Measurements from ENCODE around the gene CTSA. TPM values are rescaled to one million over a fixed set of nuclear protein-coding genes. Genes with fewer than 3 reads are reported as not detected.

Gene CTSA
- total RNA-seq, 1 donor from 2014 or later, result 15.1 TPM

- H3K4me1 Mint-ChIP-seq, result peaks cover 29% of the 10 kb centered on the region
- H2AFZ ChIP-seq (replicated peaks), result no peak overlapping the region
These were observed 42.3 kb downstream of the CTSA start for GRCh38 chr20:45933266-45934045.

GRCh38 chr20:45934046-45934585 lies 43.0 kb downstream of the CTSA start:
- Mint-ChIP-seq H3K36me3 (peaks cover 12% of the 10 kb centered on the region), H3K27ac (peak overlapping the region; percentile 99), H3K4me3 (peak overlapping the region; percentile 95), H3K27me3 (ENCODE audit: insufficient read depth, low read depth) (peaks cover 5% of the 10 kb centered on the region), H3K4me1 (peaks cover 29% of the 10 kb centered on the region), H3K9me3 (no peaks in the 10 kb centered on the region)
- Histone ChIP-seq H3K27ac (peak overlapping the region; percentile 100), H3K36me3 (no peaks in the 10 kb centered on the region), H2AFZ (replicated peaks) (peak overlapping the region; percentile 92), H3K9ac (peak overlapping the region; percentile 100), H3K4me2 (peak overlapping the region; percentile 90), H3K4me1 (peaks cover 21% of the 10 kb centered on the region), H3K79me2 (ENCODE audit: low read depth) (peaks cover 53% of the 10 kb centered on the region), H3K27me3 (no peaks in the 10 kb centered on the region), H3F3A (ENCODE audit: low read depth) (peaks cover 47% of the 10 kb centered on the region), H3K4me3 (peak overlapping the region; percentile 99), H3K9me3 (ENCODE audit: low read depth) (no peaks in the 10 kb centered on the region), H4K20me1 (ENCODE audit: low read depth) (peaks cover 37% of the 10 kb centered on the region)
- DNase-seq (ENCODE audit: low spot score), result peak; percentile 72
- TF ChIP-seq EZH2phosphoT487 (IDR thresholded peaks at IDR 0.05), result no peak
- TF ChIP-seq EZH2 (IDR thresholded peaks at IDR 0.05), result no peak
- TF ChIP-seq CTCF (IDR thresholded peaks at IDR 0.05), result no peak

More at GRCh38 chr20:45933266-45934045, 42.3 kb downstream of the CTSA start:
- peaks cover 5% of the 10 kb centered on the region for H3K27me3 Mint-ChIP-seq (ENCODE audit: insufficient read depth, low read depth)
- no peaks in the 10 kb centered on the region for H3K9me3 Mint-ChIP-seq
- Histone ChIP-seq H3K4me2 (peak overlapping the region; percentile 90), H3K79me2 (ENCODE audit: low read depth) (peaks cover 53% of the 10 kb centered on the region), H3F3A (ENCODE audit: low read depth) (peaks cover 44% of the 10 kb centered on the region), H3K9ac (peak overlapping the region; percentile 100), H3K27me3 (no peaks in the 10 kb centered on the region), H3K36me3 (no peaks in the 10 kb centered on the region), H3K9me3 (ENCODE audit: low read depth) (no peaks in the 10 kb centered on the region), H3K4me1 (peaks cover 21% of the 10 kb centered on the region), H3K4me3 (peak overlapping the region; percentile 99), H3K27ac (peak overlapping the region; percentile 100), H4K20me1 (ENCODE audit: low read depth) (peaks cover 36% of the 10 kb centered on the region)
- peaks cover 8% of the 10 kb centered on the region for H3K36me3 Mint-ChIP-seq
- peak overlapping the region; percentile 99 for H3K27ac Mint-ChIP-seq
- peak overlapping the region; percentile 95 for H3K4me3 Mint-ChIP-seq
- DNase-seq (ENCODE audit: low spot score), result peak; percentile 89
- TF ChIP-seq CTCF (IDR thresholded peaks at IDR 0.05), result peak; percentile 21
- TF ChIP-seq EZH2 (IDR thresholded peaks at IDR 0.05), result no peak
- TF ChIP-seq EZH2phosphoT487 (IDR thresholded peaks at IDR 0.05), result no peak

- Histone ChIP-seq H3K27ac (peak within 1 kb of the TSS; percentile 100), H4K20me1 (ENCODE audit: low read depth) (peaks cover 37% of the 10 kb centered on the region), H3K4me1 (peaks cover 21% of the 10 kb centered on the region), H3K4me3 (peak within 1 kb of the TSS; percentile 99), H3K9ac (peak within 1 kb of the TSS; percentile 100), H3K4me2 (peak within 1 kb of the TSS; percentile 90), H2AFZ (replicated peaks) (peak within 1 kb of the TSS; percentile 92), H3K9me3 (ENCODE audit: low read depth) (no peaks in the 10 kb centered on the region), H3F3A (ENCODE audit: low read depth) (peaks cover 47% of the 10 kb centered on the region), H3K36me3 (no peaks in the 10 kb centered on the region), H3K27me3 (no peaks in the 10 kb centered on the region), H3K79me2 (ENCODE audit: low read depth) (peaks cover 53% of the 10 kb centered on the region)
- Mint-ChIP-seq H3K4me3 (peak within 1 kb of the TSS; percentile 95), H3K27me3 (ENCODE audit: insufficient read depth, low read depth) (peaks cover 5% of the 10 kb centered on the region), H3K36me3 (peaks cover 17% of the 10 kb centered on the region), H3K27ac (peak within 1 kb of the TSS; percentile 99), H3K4me1 (peaks cover 29% of the 10 kb centered on the region), H3K9me3 (no peaks in the 10 kb centered on the region)
- TF ChIP-seq EZH2phosphoT487 (IDR thresholded peaks at IDR 0.05) (no peak), CTCF (IDR thresholded peaks at IDR 0.05) (no peak), EZH2 (IDR thresholded peaks at IDR 0.05) (no peak)
- peak; percentile 99 for DNase-seq (ENCODE audit: low spot score)
These were observed 43.7 kb downstream of the CTSA start, which contains the start of gene PCIF1 for GRCh38 chr20:45934586-45935415. TSS of gene PCIF1 (plus strand) at chr20:45934683. CDS start at chr20:45939000, 4,317 bp downstream.

All from neural progenitor cell (in vitro differentiated cells).